ENCODE results near the gene PAN2. TPM values are rescaled to one million over a fixed set of nuclear protein-coding genes. Genes with fewer than 3 reads are reported as not detected.
"Not testable (repeated sequence)": the region's sequence is repeated elsewhere in the genome, so short reads cannot be mapped to it uniquely, and the experiment has no call there.

Gene PAN2
- total and polyA plus RNA-seq, 10 of the 15 experiments (the other 5 are each of a cell fraction or from before 2014, with no cell fraction given) = 14.4 to 61.8 (median 34.9) TPM

DNA sequence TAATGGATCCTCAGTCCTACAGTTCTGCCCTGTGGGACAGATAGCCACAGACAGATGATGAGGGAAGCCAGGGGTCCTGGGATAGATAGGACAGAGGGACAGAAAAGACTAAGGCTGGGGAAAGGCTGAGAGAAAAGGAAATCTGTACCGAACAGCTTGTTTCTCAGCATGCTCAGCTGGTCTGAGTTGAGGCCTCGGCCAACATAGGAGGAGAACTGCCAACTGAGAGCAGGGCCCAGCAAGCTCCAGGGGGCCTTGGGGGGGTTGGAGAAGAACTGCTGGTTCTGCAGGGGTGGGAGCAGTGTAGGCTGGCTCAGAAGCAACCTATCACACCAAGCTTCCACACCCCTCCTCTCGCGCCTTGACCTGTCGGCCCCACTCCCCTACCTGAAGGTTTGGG, 15.0 kb upstream of the PAN2 start:
- in situ Hi-C loops (cut with MboI) = no loop called here
- Histone ChIP-seq H3K27ac (ENCODE audit: control insufficient read depth, insufficient read depth) (no peak overlapping the region), H3K4me1 (ENCODE audit: control insufficient read depth, insufficient read depth, low read length) (peaks cover 3% of the 10 kb centered on the region), H3K27me3 (replicated peaks in 1 of 2; ENCODE audit: control insufficient read depth in 2 of 2, insufficient read depth in 2 of 2, low read length in 1 of 2) (no peaks in the 10 kb centered on the region), H3K36me3 (ENCODE audit: control insufficient read depth in 2 of 2, insufficient read depth in 2 of 2, low read length in 1 of 2) (peaks cover 18 to 43% of the 10 kb centered on the region in 2 experiments), H2AFZ (ENCODE audit: control insufficient read depth, low read depth, low read length) (no peak overlapping the region), H4K20me1 (ENCODE audit: control insufficient read depth, insufficient read depth) (no peaks in the 10 kb centered on the region), H3K9me3 (replicated peaks; ENCODE audit: control insufficient read depth, insufficient read depth, low read length) (no peaks in the 10 kb centered on the region), H3K4me2 (ENCODE audit: control insufficient read depth, insufficient read depth) (no peak overlapping the region), H3K9ac (ENCODE audit: control insufficient read depth, insufficient read depth, low read length) (no peak overlapping the region), H3K79me2 (ENCODE audit: control insufficient read depth, insufficient read depth, low read length) (no peaks in the 10 kb centered on the region), H3K4me3 (no peak overlapping the region)
- FAIRE-seq (no peak), DNase-seq (ENCODE audit: low read depth, low spot score) (no peak), ATAC-seq (no peak)
- 99% methylated on average over 5 of the region's 5 CpGs for WGBS (ENCODE audit: insufficient coverage, insufficient replicate concordance, low lambda C conversion rate, missing lambda C conversion rate)
- POLR2A ChIA-PET = interaction anchor here (0.8 to 1.6 kb wide), 3 partner anchors 9 to 15 kb away, joined by 3 to 6 read pairs (median 4); partner anchors contain the start of gene IL23A
- no TSS peak for BruUV-seq (replicated peaks)
- intact Hi-C loops (cut with micrococcal nuclease; ENCODE audit: unreplicated experiment) = no loop called here
- RAD21 ChIA-PET (ENCODE audit: unreplicated experiment) = no interaction called here
- CTCF ChIA-PET = interaction anchor here (1.4 kb wide), 2 partner anchors 9 to 11 kb away, joined by 4 to 8 read pairs; partner anchors contain the start of gene STAT2
- TF ChIP-seq HDGF (IDR thresholded peaks at IDR 0.05) = no peak
- SMC1A ChIA-PET (ENCODE audit: uncharacterized antibody, unreplicated experiment) = interaction anchor here (1.3 to 2.6 kb wide), 2 partner anchors 9 to 11 kb away, joined by 3 to 18 read pairs; partner anchors contain the start of gene STAT2

DNA sequence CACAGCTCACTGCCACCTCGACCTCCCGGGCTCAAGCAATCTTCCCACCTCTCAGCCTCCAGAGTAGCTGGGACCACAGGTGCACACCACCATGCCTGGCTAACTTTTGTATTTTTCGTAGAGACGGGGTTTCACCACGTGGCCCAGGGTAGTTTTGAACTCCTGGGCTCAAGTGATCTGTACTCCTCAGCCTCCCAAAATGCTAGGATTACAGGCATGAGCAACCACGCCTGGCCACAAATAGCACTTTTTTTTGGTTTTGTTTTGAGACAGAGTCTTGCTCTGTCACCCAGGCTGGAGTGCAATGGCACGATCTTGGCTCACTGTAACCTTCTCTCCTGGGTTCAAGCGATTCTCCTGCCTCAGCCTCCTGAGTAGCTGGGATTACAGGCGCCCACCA, 13.5 kb upstream of the PAN2 start:
- FAIRE-seq; H3K9me3 ChIP-seq (replicated peaks; ENCODE audit: control insufficient read depth, insufficient read depth, low read length); H3K4me2 ChIP-seq (ENCODE audit: control insufficient read depth, insufficient read depth); in situ Hi-C loops (cut with MboI); H3K27me3 ChIP-seq (replicated peaks in 1 of 2; ENCODE audit: control insufficient read depth in 2 of 2, insufficient read depth in 2 of 2, low read length in 1 of 2); BruUV-seq (replicated peaks); intact Hi-C loops (cut with micrococcal nuclease; ENCODE audit: unreplicated experiment); H2AFZ ChIP-seq (ENCODE audit: control insufficient read depth, low read depth, low read length); H3K9ac ChIP-seq (ENCODE audit: control insufficient read depth, insufficient read depth, low read length); H3K79me2 ChIP-seq (ENCODE audit: control insufficient read depth, insufficient read depth, low read length); H3K4me3 ChIP-seq; H4K20me1 ChIP-seq (ENCODE audit: control insufficient read depth, insufficient read depth); DNase-seq (ENCODE audit: low read depth, low spot score); SMC1A ChIA-PET (ENCODE audit: uncharacterized antibody, unreplicated experiment); H3K27ac ChIP-seq (ENCODE audit: control insufficient read depth, insufficient read depth); H3K4me1 ChIP-seq (ENCODE audit: control insufficient read depth, insufficient read depth, low read length): not testable (repeated sequence)
- H3K36me3 ChIP-seq (ENCODE audit: control insufficient read depth in 2 of 2, insufficient read depth in 2 of 2, low read length in 1 of 2) = peaks cover 21 to 51% of the 10 kb centered on the region in 2 experiments
- ChIA-PET POLR2A (interaction anchor here (0.5 to 1.9 kb wide), 5 partner anchors 11 to 248 kb away, joined by 3 to 11 read pairs (median 4); no protein-coding TSS in a partner anchor), CTCF (interaction anchor here (1.0 to 1.3 kb wide), 2 partner anchors 11 to 125 kb away, joined by 3 to 6 read pairs; partner anchors contain the start of gene RNF41), RAD21 (ENCODE audit: unreplicated experiment) (interaction anchor here (0.7 to 1.0 kb wide), 2 partner anchors 13 to 114 kb away, joined by 3 to 4 read pairs; partner anchors contain the start of gene STAT2)
- 32% methylated on average over 9 of the region's 9 CpGs for WGBS (ENCODE audit: insufficient coverage, insufficient replicate concordance, low lambda C conversion rate, missing lambda C conversion rate)
- ATAC-seq = peak; percentile 58
- peak; percentile 38 for TF ChIP-seq RUNX3 (IDR thresholded peaks at IDR 0.05; ENCODE audit: low read length)
